HEK293 (cell line): ENCODE data around the gene RDH5.

Experiments used
- CTCF ChIA-PET: fragments of 350-600 bp; formaldehyde crosslinking; extraction: SDS; loops from one replicate; lab custom pipeline; 2021; ENCODE audit warnings: antibody characterized with exemption; lab: Yijun Ruan, JAX
- POLR2A ChIA-PET: fragments of 300-600 bp; formaldehyde crosslinking; extraction: SDS; loops from one replicate; lab custom pipeline; 2020; ENCODE audit warnings: antibody characterized with exemption, inconsistent platforms; lab: Yijun Ruan, JAX
- H3K27ac ChIP-seq: fragments of 200-500 bp; sonication (Bioruptor generic); 2 replicates; pipeline ENCODE4 v1.5.1; 2014; ENCODE audit warnings: low read depth, low read length, control low read depth, inconsistent platforms; ENCODE audit errors: extremely low read depth
- H3K36me3 ChIP-seq, 2 experiments: fragments of 200-500 bp in 1 of 2; sonication (Bioruptor generic) in 1 of 2; 1 replicate in 1 of 2; 2 replicates in 1 of 2; pipeline ENCODE4 v1.5.1; 2014 to 2017; ENCODE audit warnings: inconsistent platforms in 2 of 2, low read length in 2 of 2; ENCODE audit not compliant: control insufficient read depth in 2 of 2, insufficient read depth in 1 of 2
- H3K4me1 ChIP-seq: fragments of 200-500 bp; sonication (Bioruptor generic); 2 replicates; pipeline ENCODE4 v1.5.1; 2014; ENCODE audit warnings: mild to moderate bottlenecking, low read length, inconsistent platforms; ENCODE audit not compliant: control insufficient read depth, insufficient read depth
- H3K4me3 ChIP-seq: 2 replicates; pipeline ENCODE4 v1.5.1; 2011; ENCODE audit warnings: low read depth, mild to moderate bottlenecking, control low read depth, low read length, moderate library complexity
- H3K9me3 ChIP-seq: fragments of 200-500 bp; sonication (Bioruptor generic); 2 replicates; pipeline ENCODE4 v1.5.1; 2014; ENCODE audit warnings: low read depth, low read length, inconsistent platforms; ENCODE audit not compliant: control insufficient read depth, insufficient read depth
- BCL11A ChIP-seq: fragments of 450-650 bp; formaldehyde crosslinking; IDR thresholded peaks from 2 replicates; pipeline ENCODE4 v1.5.1; 2016; ENCODE audit warnings: low read depth, missing biosample characterization, missing genetic modification characterization
- EGR2 ChIP-seq: fragments of 450-650 bp; formaldehyde crosslinking; IDR thresholded peaks from 2 replicates; pipeline ENCODE4 v1.5.1; 2016; ENCODE audit warnings: low read depth, missing biosample characterization, missing genetic modification characterization
- MEIS1 ChIP-seq: sonication (generic); formaldehyde crosslinking; IDR thresholded peaks from 2 replicates; pipeline ENCODE4 v1.8.1; 2022; ENCODE audit warnings: missing genetic modification reagents, mild to moderate bottlenecking, borderline replicate concordance
- TCF7L2 ChIP-seq: IDR thresholded peaks from 2 replicates; pipeline ENCODE4 v1.6.1; 2011; ENCODE audit warnings: low read depth, mild to moderate bottlenecking, inconsistent platforms, low read length, moderate library complexity, borderline replicate concordance
- ZBTB48 ChIP-seq: fragments of 450-650 bp; formaldehyde crosslinking; IDR thresholded peaks from 2 replicates; pipeline ENCODE4 v1.5.1; 2016; ENCODE audit warnings: missing biosample characterization, missing genetic modification characterization
- ZEB2 ChIP-seq: fragments of 450-650 bp; formaldehyde crosslinking; IDR thresholded peaks from 2 replicates; pipeline ENCODE4 v1.5.1; 2016; ENCODE audit warnings: missing biosample characterization, missing genetic modification characterization
- ZFHX2 ChIP-seq: fragments of 450-650 bp; formaldehyde crosslinking; conservative IDR thresholded peaks from 2 replicates; pipeline ENCODE4 v1.5.1; 2016; ENCODE audit warnings: missing biosample characterization, missing genetic modification characterization
- ZNF114 ChIP-seq: fragments of 450-650 bp; formaldehyde crosslinking; IDR thresholded peaks from 2 replicates; pipeline ENCODE4 v1.5.0; 2017; ENCODE audit warnings: missing biosample characterization, missing genetic modification characterization
- ZNF121 ChIP-seq: fragments of 450-650 bp; formaldehyde crosslinking; IDR thresholded peaks from 2 replicates; pipeline ENCODE4 v1.5.1; 2016; ENCODE audit warnings: missing biosample characterization, missing genetic modification characterization
- ZNF138 ChIP-seq: fragments of 450-650 bp; formaldehyde crosslinking; IDR thresholded peaks from 2 replicates; pipeline ENCODE4 v1.5.1; 2016; ENCODE audit warnings: missing biosample characterization, missing genetic modification characterization, borderline replicate concordance
- ZNF2 ChIP-seq: fragments of 450-650 bp; formaldehyde crosslinking; IDR thresholded peaks from 2 replicates; pipeline ENCODE4 v1.5.1; 2016; ENCODE audit warnings: missing biosample characterization, missing genetic modification characterization
- ZNF391 ChIP-seq: fragments of 450-650 bp; formaldehyde crosslinking; IDR thresholded peaks from 2 replicates; pipeline ENCODE4 v1.5.1; 2016; ENCODE audit warnings: low read depth, missing biosample characterization, missing genetic modification characterization, borderline replicate concordance
- ZNF416 ChIP-seq: fragments of 450-650 bp; formaldehyde crosslinking; IDR thresholded peaks from 2 replicates; pipeline ENCODE4 v1.5.1; 2016; ENCODE audit warnings: missing biosample characterization, missing genetic modification characterization
- ZNF621 ChIP-seq: fragments of 450-650 bp; formaldehyde crosslinking; IDR thresholded peaks from 2 replicates; pipeline ENCODE4 v1.5.1; 2017; ENCODE audit warnings: missing biosample characterization, missing genetic modification characterization
- ZNF623 ChIP-seq: fragments of 450-650 bp; formaldehyde crosslinking; IDR thresholded peaks from 2 replicates; pipeline ENCODE4 v1.5.1; 2016; ENCODE audit warnings: missing biosample characterization, missing genetic modification characterization
- ZNF777 ChIP-seq: fragments of 450-650 bp; formaldehyde crosslinking; IDR thresholded peaks from 2 replicates; pipeline ENCODE4 v1.5.1; 2017; ENCODE audit warnings: missing biosample characterization, missing genetic modification characterization, borderline replicate concordance
- ZSCAN4 ChIP-seq: fragments of 450-650 bp; formaldehyde crosslinking; IDR thresholded peaks from 2 replicates; pipeline ENCODE4 v1.5.1; 2017; ENCODE audit warnings: missing biosample characterization, missing genetic modification characterization
- ZXDB ChIP-seq: fragments of 450-650 bp; formaldehyde crosslinking; IDR thresholded peaks from 2 replicates; pipeline ENCODE4 v1.5.1; 2016; ENCODE audit warnings: missing biosample characterization, missing genetic modification characterization
- TF ChIP-seq, protein P1 (sequence below): fragments of 450-650 bp; formaldehyde crosslinking; IDR thresholded peaks from 2 replicates; pipeline ENCODE4 v1.5.1; 2016; ENCODE audit warnings: missing biosample characterization, missing genetic modification characterization
- TF ChIP-seq, protein P2 (sequence below): fragments of 450-650 bp; formaldehyde crosslinking; IDR thresholded peaks from 2 replicates; pipeline ENCODE4 v1.5.1; 2016; ENCODE audit warnings: missing biosample characterization, missing genetic modification characterization
- TF ChIP-seq, protein P3 (sequence below): fragments of 450-650 bp; formaldehyde crosslinking; IDR thresholded peaks from 2 replicates; pipeline ENCODE4 v1.5.1; 2016; ENCODE audit warnings: missing biosample characterization, missing genetic modification characterization

The RDH5 gene

GRCh38 chr12:55720071-55720564, at the start of gene RDH5:
RDH5 (plus strand) TSS chr12:55720393; CDS start chr12:55721185, 792 bp downstream.
- ChIA-PET CTCF (interaction anchor here (0.6 to 7.0 kb wide), 9 partner anchors 10 to 106 kb away, joined by 3 to 127 read pairs (median 6); partner anchors contain the start of gene ITGA7), POLR2A (interaction anchor here (0.7 to 1.7 kb wide), 3 partner anchors 9 to 19 kb away, joined by 3 to 7 read pairs (median 4); partner anchors contain the start of gene CD63)
- H3K4me3 ChIP-seq, result no peak within 1 kb of the TSS
- H3K36me3 ChIP-seq, result peaks cover 0 to 46% of the 10 kb centered on the region in 2 experiments; a peak in 1 of 3 replicates
- no peaks in the 10 kb centered on the region for H3K9me3 ChIP-seq
- TF ChIP-seq EGR2, result peak; percentile 86
- no peak for TF ChIP-seq ZNF138
- TF ChIP-seq ZFHX2 (tag by site-specific recombination), result peak; percentile 73
- no peak for TF ChIP-seq ZXDB (tag by site-specific recombination)
- no peak within 1 kb of the TSS for H3K27ac ChIP-seq
- H3K4me1 ChIP-seq, result peaks cover 13% of the 10 kb centered on the region; the same call in 1 of the 2 replicates

DNA sequence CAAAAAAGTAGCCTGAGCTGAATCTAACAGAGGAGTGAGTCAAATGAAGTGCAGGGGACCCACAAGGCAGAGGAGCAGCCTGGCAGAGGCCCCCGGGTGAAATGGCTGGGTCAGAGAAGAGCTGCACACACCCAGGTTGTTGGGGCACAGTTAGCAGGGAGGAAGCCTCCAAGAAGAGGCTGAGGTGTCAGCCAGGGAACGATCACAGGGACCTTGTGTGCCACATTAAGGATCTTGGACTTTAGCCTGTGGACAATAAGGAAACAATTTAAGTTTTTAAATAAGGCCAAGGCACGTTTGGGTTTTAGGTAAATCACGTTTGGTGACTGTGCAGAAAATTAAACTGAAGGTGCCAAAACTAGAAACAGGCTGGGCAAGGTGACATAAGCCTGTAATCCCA, 48.4 kb upstream of the RDH5 start:
- Histone ChIP-seq H3K27ac (no peak overlapping the region), H3K9me3 (no peaks in the 10 kb centered on the region), H3K4me1 (no peaks in the 10 kb centered on the region), H3K4me3 (no peak overlapping the region), H3K36me3 (no peaks in the 10 kb centered on the region)
- no peak for TF ChIP-seq ZNF777 (tag by site-specific recombination)
- TF ChIP-seq, protein P1, sequence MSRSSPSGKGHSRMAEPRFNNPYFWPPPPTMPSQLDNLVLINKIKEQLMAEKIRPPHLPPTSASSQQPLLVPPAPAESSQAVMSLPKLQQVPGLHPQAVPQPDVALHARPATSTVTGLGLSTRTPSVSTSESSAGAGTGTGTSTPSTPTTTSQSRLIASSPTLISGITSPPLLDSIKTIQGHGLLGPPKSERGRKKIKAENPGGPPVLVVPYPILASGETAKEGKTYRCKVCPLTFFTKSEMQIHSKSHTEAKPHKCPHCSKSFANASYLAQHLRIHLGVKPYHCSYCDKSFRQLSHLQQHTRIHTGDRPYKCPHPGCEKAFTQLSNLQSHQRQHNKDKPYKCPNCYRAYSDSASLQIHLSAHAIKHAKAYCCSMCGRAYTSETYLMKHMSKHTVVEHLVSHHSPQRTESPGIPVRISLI, result no peak
- TF ChIP-seq ZNF2, result no peak
- TF ChIP-seq ZSCAN4, result no peak
- no peak for TF ChIP-seq ZNF621 (tag by site-specific recombination)
- TF ChIP-seq, protein P2, sequence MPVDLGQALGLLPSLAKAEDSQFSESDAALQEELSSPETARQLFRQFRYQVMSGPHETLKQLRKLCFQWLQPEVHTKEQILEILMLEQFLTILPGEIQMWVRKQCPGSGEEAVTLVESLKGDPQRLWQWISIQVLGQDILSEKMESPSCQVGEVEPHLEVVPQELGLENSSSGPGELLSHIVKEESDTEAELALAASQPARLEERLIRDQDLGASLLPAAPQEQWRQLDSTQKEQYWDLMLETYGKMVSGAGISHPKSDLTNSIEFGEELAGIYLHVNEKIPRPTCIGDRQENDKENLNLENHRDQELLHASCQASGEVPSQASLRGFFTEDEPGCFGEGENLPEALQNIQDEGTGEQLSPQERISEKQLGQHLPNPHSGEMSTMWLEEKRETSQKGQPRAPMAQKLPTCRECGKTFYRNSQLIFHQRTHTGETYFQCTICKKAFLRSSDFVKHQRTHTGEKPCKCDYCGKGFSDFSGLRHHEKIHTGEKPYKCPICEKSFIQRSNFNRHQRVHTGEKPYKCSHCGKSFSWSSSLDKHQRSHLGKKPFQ (tag by site-specific recombination), result no peak
- TF ChIP-seq TCF7L2, result no peak
- TF ChIP-seq ZBTB48, result no peak
- ChIA-PET POLR2A (no interaction called here), CTCF (interaction anchor here (0.6 to 1.9 kb wide), 2 partner anchors 10 to 351 kb away, joined by 3 to 7 read pairs; a partner anchor contains a TSS)

GRCh38 chr12:55673638-55674037, 46.6 kb upstream of the RDH5 start:
- no peaks in the 10 kb centered on the region for H3K4me1 ChIP-seq
- POLR2A ChIA-PET, result no interaction called here
- CTCF ChIA-PET, result interaction anchor here (1.0 to 1.5 kb wide), 3 partner anchors 9 to 27 kb away, joined by 3 to 7 read pairs (median 5); no protein-coding TSS in a partner anchor
- H3K27ac ChIP-seq, result no peak overlapping the region
- H3K9me3 ChIP-seq, result no peaks in the 10 kb centered on the region
- TF ChIP-seq MEIS1 (CRISPR knock-in tag), result no peak
- TF ChIP-seq BCL11A (tag by site-specific recombination), result no peak
- no peak for TF ChIP-seq ZNF416 (tag by site-specific recombination)
- TF ChIP-seq ZNF114 (tag by site-specific recombination), result no peak
- no peak for TF ChIP-seq ZNF391
- TF ChIP-seq ZEB2 (tag by site-specific recombination), result no peak
- TF ChIP-seq ZNF121 (tag by site-specific recombination), result no peak
- TF ChIP-seq, protein P3, sequence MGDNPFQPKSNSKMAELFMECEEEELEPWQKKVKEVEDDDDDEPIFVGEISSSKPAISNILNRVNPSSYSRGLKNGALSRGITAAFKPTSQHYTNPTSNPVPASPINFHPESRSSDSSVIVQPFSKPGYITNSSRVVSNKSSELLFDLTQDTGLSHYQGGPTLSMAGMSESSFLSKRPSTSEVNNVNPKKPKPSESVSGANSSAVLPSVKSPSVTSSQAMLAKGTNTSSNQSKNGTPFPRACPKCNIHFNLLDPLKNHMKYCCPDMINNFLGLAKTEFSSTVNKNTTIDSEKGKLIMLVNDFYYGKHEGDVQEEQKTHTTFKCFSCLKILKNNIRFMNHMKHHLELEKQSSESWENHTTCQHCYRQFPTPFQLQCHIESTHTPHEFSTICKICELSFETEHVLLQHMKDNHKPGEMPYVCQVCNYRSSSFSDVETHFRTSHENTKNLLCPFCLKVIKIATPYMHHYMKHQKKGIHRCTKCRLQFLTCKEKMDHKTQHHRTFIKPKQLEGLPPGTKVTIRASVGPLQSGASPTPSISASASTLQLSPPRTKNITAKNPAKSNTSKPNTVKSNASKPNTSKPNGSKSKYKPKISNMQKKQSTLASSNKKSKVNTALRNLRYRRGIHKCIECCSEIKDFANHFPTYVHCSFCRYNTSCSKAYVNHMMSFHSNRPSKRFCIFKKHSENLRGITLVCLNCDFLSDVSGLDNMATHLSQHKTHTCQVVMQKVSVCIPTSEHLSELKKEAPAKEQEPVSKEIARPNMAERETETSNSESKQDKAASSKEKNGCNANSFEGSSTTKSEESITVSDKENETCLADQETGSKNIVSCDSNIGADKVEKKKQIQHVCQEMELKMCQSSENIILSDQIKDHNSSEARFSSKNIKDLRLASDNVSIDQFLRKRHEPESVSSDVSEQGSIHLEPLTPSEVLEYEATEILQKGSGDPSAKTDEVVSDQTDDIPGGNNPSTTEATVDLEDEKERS, result no peak
- TF ChIP-seq ZNF623 (tag by site-specific recombination), result no peak
- no peak for TF ChIP-seq ZNF777 (tag by site-specific recombination)
- H3K36me3 ChIP-seq, result no peaks in the 10 kb centered on the region
- no peak overlapping the region for H3K4me3 ChIP-seq
